Fibroblast of mammary gland (primary cell): ENCODE results near the gene RELN.

Experiments used
- DNase-seq: peaks from one replicate; pipeline ENCODE4 v3.0.0-alpha.2; 2010; ENCODE audit warnings: low read depth
- H3K4me3 ChIP-seq: 2 replicates; pipeline ENCODE4 v1.5.1; 2011; ENCODE audit warnings: low read depth, mild to moderate bottlenecking, low read length, moderate library complexity; ENCODE audit not compliant: control insufficient read depth
- CTCF ChIP-seq: conservative IDR thresholded peaks from 2 replicates; pipeline ENCODE4 v1.5.1; 2011; ENCODE audit warnings: low read depth, low read length, inconsistent platforms; ENCODE audit not compliant: control insufficient read depth, insufficient read depth

Gene RELN

GRCh38 chr7:103949374-103949773 is 40.1 kb downstream of the RELN start:
- H3K4me3 ChIP-seq: no peak overlapping the region
- DNase-seq: no peak
- no peak for TF ChIP-seq CTCF

GRCh38 chr7:103947026-103947655 is 42.3 kb downstream of the RELN start:
- TF ChIP-seq CTCF: no peak
- DNase-seq: peak; percentile 2
- no peak overlapping the region for H3K4me3 ChIP-seq

GRCh38 chr7:103944230-103944900 is 45.1 kb downstream of the RELN start:
- H3K4me3 ChIP-seq: no peak overlapping the region
- no peak for TF ChIP-seq CTCF

GRCh38 chr7:103941976-103942375 is 47.5 kb downstream of the RELN start:
- no peak for TF ChIP-seq CTCF
- no peak for DNase-seq
- no peak overlapping the region for H3K4me3 ChIP-seq

More at GRCh38 chr7:103944230-103944900, 45.1 kb downstream of the RELN start:
- peak; percentile 8 for DNase-seq

- TF ChIP-seq CTCF: no peak
- no peak overlapping the region for H3K4me3 ChIP-seq
- no peak for DNase-seq
Observed at GRCh38 chr7:103940382-103941268, 48.8 kb downstream of the RELN start.

GRCh38 chr7:103937680-103938079 is 51.8 kb downstream of the RELN start:
- H3K4me3 ChIP-seq: no peak overlapping the region
- no peak for TF ChIP-seq CTCF
- DNase-seq: no peak
